Measurements from ENCODE around the gene ARHGEF26. TPM values are rescaled to one million over a fixed set of nuclear protein-coding genes. Genes with fewer than 3 reads are reported as not detected.
A peak's percentile ranks its signal among the peaks of the same experiment; 100 is the strongest.

The ARHGEF26 gene
- total RNA-seq, 2 experiments from 2014 or later = 0.14 to 0.16 TPM

DNA sequence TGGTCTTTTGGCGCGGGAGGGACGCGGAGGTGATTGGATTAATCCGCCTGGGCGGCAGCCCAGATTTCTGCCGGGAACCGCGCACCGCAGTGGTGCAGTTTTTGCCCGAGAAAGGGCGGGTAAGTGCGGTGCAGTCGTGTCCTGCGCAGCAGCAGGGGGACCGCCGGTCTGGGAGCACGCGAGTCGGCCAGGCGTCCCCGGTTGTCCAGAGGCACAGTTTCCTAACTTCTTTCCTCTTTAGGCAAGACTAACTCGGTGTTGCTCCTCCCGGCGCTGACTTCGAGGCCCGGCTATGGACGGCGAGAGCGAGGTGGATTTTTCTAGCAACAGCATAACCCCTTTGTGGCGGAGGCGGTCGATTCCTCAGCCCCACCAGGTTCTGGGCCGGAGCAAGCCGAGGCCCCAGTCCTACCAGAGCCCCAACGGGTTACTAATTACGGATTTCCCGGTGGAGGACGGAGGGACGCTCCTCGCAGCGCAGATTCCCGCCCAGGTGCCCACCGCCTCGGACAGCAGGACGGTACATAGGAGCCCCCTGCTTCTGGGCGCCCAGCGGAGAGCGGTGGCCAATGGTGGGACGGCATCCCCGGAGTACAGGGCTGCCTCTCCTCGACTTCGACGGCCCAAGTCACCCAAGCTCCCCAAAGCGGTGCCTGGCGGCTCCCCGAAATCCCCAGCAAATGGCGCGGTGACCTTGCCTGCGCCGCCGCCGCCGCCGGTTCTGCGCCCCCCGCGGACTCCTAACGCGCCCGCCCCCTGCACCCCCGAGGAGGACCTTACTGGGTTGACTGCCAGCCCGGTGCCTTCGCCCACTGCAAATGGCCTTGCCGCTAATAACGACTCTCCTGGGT, 736 bp downstream of the ARHGEF26 start:
- intact Hi-C loops (cut with DNase I, micrococcal nuclease) = loop anchor here in 1 of 2 experiments (2.0 to 5.0 kb wide), 3 partner anchors 115 to 1750 kb away; partner anchors contain the start of genes DHX36 and GMPS
- ChIA-PET POLR2A (no interaction called here), CTCF (interaction anchor here (1.5 kb wide), 1 partner anchor 22 kb away, joined by 4 read pairs; no protein-coding TSS in a partner anchor)

GRCh38 chr3:154122552-154122911, 1.3 kb downstream of the ARHGEF26 start:
- DNase-seq (no peak), ATAC-seq (no peak)
- peak overlapping the region; percentile 69 for H3K4me3 Mint-ChIP-seq
- POLR2A ChIA-PET = no interaction called here
- peaks cover 54% of the 10 kb centered on the region for H3K27me3 Mint-ChIP-seq
- H3K36me3 Mint-ChIP-seq (ENCODE audit: low read depth) = no peaks in the 10 kb centered on the region
- H3K27ac Mint-ChIP-seq = no peak overlapping the region
- CTCF ChIA-PET = interaction anchor here (0.6 kb wide), 1 partner anchor 19 kb away, joined by 3 read pairs; no protein-coding TSS in a partner anchor
- H3K9me3 Mint-ChIP-seq (ENCODE audit: low read depth) = peaks cover 2% of the 10 kb centered on the region
- intact Hi-C loops (cut with DNase I, micrococcal nuclease) = loop anchor here in 1 of 2 experiments (5.0 kb wide), 2 partner anchors 115 to 1750 kb away; partner anchors contain the start of gene GMPS
- peaks cover 22% of the 10 kb centered on the region for H3K4me1 Mint-ChIP-seq

More for the DNA sequence above, 736 bp downstream of the ARHGEF26 start:
- peak; percentile 45 for ATAC-seq
- H3K36me3 Mint-ChIP-seq (ENCODE audit: low read depth) = no peaks in the 10 kb centered on the region
- peaks cover 60% of the 10 kb centered on the region for H3K27me3 Mint-ChIP-seq
- H3K9me3 Mint-ChIP-seq (ENCODE audit: low read depth) = peaks cover 2% of the 10 kb centered on the region
- peak overlapping the region; percentile 69 for H3K4me3 Mint-ChIP-seq
- peak; percentile 50 for DNase-seq
- H3K27ac Mint-ChIP-seq = no peak overlapping the region
- peaks cover 22% of the 10 kb centered on the region for H3K4me1 Mint-ChIP-seq

- Mint-ChIP-seq H3K27ac (no peak overlapping the region), H3K36me3 (ENCODE audit: low read depth) (no peaks in the 10 kb centered on the region)
These were observed 1.8 kb downstream of the ARHGEF26 start for GRCh38 chr3:154122912-154123559.

DNA sequence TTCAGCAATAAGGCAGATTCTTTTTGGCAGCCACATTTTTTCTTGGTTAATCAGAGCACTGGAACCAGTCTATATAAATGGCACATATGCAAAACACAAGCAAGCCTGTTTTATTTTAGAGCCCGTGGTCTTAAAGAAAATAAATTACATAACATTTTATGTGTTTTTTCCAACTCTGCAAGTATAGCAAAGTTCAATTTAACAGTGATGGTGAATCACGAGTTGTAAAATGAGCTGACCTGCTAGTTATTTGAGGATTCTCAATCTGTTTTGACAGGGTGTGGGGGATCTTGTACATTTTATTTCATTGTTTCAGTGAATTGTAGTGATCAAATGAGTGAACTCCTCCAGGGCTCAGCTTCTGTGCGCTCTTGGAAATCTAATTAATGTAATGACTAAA, 2.7 kb downstream of the ARHGEF26 start:
- Mint-ChIP-seq H3K36me3 (ENCODE audit: low read depth) (no peaks in the 10 kb centered on the region), H3K27me3 (peaks cover 50% of the 10 kb centered on the region), H3K4me1 (peaks cover 22% of the 10 kb centered on the region), H3K9me3 (ENCODE audit: low read depth) (no peaks in the 10 kb centered on the region), H3K27ac (no peak overlapping the region), H3K4me3 (no peak overlapping the region)
- POLR2A ChIA-PET = no interaction called here
- DNase-seq (no peak), ATAC-seq (no peak)
- intact Hi-C loops (cut with DNase I, micrococcal nuclease) = loop anchor here in 1 of 2 experiments (5.0 kb wide), 2 partner anchors 113 to 1748 kb away; partner anchors contain the start of gene GMPS
- CTCF ChIA-PET = interaction anchor here (0.8 kb wide), 1 partner anchor 13 kb away, joined by 3 read pairs; no protein-coding TSS in a partner anchor

More at GRCh38 chr3:154122912-154123559, 1.8 kb downstream of the ARHGEF26 start:
- ChIA-PET POLR2A (no interaction called here), CTCF (interaction anchor here (0.6 kb wide), 1 partner anchor 20 kb away, joined by 3 read pairs; no protein-coding TSS in a partner anchor)
- Mint-ChIP-seq H3K27me3 (peaks cover 51% of the 10 kb centered on the region), H3K4me3 (peak overlapping the region; percentile 69), H3K4me1 (peaks cover 22% of the 10 kb centered on the region), H3K9me3 (ENCODE audit: low read depth) (no peaks in the 10 kb centered on the region)
- intact Hi-C loops (cut with DNase I, micrococcal nuclease) = loop anchor here in 1 of 2 experiments (5.0 kb wide), 2 partner anchors 114 to 1749 kb away; partner anchors contain the start of gene GMPS
- no peak for DNase-seq
- ATAC-seq = no peak

GRCh38 chr3:154125378-154126030, 4.3 kb downstream of the ARHGEF26 start:
- H3K9me3 Mint-ChIP-seq (ENCODE audit: low read depth) = no peaks in the 10 kb centered on the region
- peaks cover 20% of the 10 kb centered on the region for H3K4me1 Mint-ChIP-seq
- ATAC-seq = no peak
- no peak overlapping the region for H3K27ac Mint-ChIP-seq
- no peak overlapping the region for H3K4me3 Mint-ChIP-seq
- ChIA-PET POLR2A (interaction anchor here (0.7 kb wide), 1 partner anchor 1746 kb away, joined by 3 read pairs; no protein-coding TSS in a partner anchor), CTCF (interaction anchor here (0.6 kb wide), 1 partner anchor 57 kb away, joined by 3 read pairs; no protein-coding TSS in a partner anchor)
- DNase-seq = no peak
- H3K36me3 Mint-ChIP-seq (ENCODE audit: low read depth) = no peaks in the 10 kb centered on the region
- intact Hi-C loops (cut with DNase I, micrococcal nuclease) = no loop called here
- peaks cover 37% of the 10 kb centered on the region for H3K27me3 Mint-ChIP-seq

DNA sequence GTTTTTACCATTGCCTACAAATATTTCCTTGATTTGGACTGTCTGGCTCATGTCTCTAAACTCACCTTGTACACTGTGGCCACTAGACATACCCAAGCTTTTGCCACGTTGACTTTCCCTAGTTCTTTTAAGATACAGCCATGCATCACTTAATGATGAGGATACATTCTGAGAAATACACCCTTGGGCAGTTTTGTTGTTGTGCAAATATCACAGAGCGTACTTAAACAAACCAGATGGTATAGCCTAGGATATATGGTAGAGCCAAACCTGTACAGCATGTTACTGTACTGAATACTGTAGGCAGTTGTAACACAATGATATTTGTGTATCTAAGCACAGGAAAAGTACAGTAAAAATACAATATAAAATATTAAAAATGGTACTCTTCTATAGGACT, 5.5 kb downstream of the ARHGEF26 start:
- Mint-ChIP-seq H3K4me3 (no peak overlapping the region), H3K4me1 (peaks cover 11% of the 10 kb centered on the region), H3K27ac (no peak overlapping the region), H3K9me3 (ENCODE audit: low read depth) (no peaks in the 10 kb centered on the region), H3K36me3 (ENCODE audit: low read depth) (no peaks in the 10 kb centered on the region), H3K27me3 (peaks cover 29% of the 10 kb centered on the region)
- no peak for ATAC-seq
- ChIA-PET CTCF (interaction anchor here (1.1 kb wide), 1 partner anchor 24 kb away, joined by 3 read pairs; no protein-coding TSS in a partner anchor), POLR2A (no interaction called here)
- intact Hi-C loops (cut with DNase I, micrococcal nuclease) = no loop called here
- DNase-seq = no peak

DNA sequence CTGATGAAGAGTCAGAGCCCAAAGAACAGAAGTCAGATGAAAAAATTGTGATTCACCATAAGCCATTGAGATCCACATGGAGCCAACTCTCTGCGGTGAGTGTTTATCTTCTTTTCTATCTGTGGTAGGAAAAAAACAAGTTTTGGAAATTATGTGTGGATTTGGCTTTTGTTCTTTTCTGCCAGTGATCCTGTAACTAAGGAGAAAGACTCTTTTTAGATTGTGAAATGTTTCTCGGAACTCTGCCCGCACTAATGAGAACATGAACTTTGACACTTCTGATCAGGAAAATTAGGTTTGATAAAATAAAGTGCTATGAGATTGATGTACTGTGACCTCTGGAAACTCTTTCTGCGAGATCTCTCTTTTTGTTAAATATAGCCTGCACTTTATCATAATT, 8.4 kb downstream of the ARHGEF26 start:
- DNase-seq (no peak), ATAC-seq (no peak)
- Mint-ChIP-seq H3K36me3 (ENCODE audit: low read depth) (no peaks in the 10 kb centered on the region), H3K27me3 (peaks cover 10% of the 10 kb centered on the region), H3K4me3 (no peak overlapping the region), H3K9me3 (ENCODE audit: low read depth) (no peaks in the 10 kb centered on the region), H3K27ac (no peak overlapping the region), H3K4me1 (no peaks in the 10 kb centered on the region)
- POLR2A ChIA-PET = no interaction called here
- intact Hi-C loops (cut with DNase I, micrococcal nuclease) = no loop called here
- CTCF ChIA-PET = no interaction called here

- DNase-seq (no peak), ATAC-seq (no peak)
- Mint-ChIP-seq H3K27ac (no peak overlapping the region), H3K36me3 (ENCODE audit: low read depth) (no peaks in the 10 kb centered on the region), H3K4me1 (no peaks in the 10 kb centered on the region), H3K4me3 (no peak overlapping the region), H3K9me3 (ENCODE audit: low read depth) (no peaks in the 10 kb centered on the region), H3K27me3 (peaks cover 9% of the 10 kb centered on the region)
- ChIA-PET POLR2A (no interaction called here), CTCF (no interaction called here)
- intact Hi-C loops (cut with DNase I, micrococcal nuclease) = no loop called here
These were observed 9.3 kb downstream of the ARHGEF26 start for GRCh38 chr3:154130540-154130939.

DNA sequence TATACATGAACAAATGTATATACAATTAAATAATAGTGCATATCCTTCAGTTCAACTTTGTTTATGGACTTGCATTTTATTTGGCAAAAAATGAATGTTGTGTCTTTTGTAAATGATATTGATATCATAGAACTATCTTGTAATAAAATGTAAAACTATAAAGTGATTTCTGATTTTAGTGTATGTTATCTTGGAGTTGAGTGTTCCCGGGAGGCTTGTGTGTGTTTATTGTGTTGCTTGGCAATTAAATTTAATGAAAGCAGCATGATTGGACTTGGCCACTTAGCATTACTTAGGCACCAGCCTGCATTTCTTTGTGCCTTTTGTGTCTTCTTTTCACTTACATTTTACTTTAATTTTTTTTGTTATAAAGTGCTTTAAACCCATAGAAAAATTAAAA, 10.6 kb downstream of the ARHGEF26 start:
- DNase-seq (no peak), ATAC-seq (no peak)
- Mint-ChIP-seq H3K27ac (no peak overlapping the region), H3K36me3 (ENCODE audit: low read depth) (no peaks in the 10 kb centered on the region), H3K4me3 (no peak overlapping the region), H3K4me1 (no peaks in the 10 kb centered on the region), H3K27me3 (peaks cover 10% of the 10 kb centered on the region), H3K9me3 (ENCODE audit: low read depth) (no peaks in the 10 kb centered on the region)
- CTCF ChIA-PET = no interaction called here
- POLR2A ChIA-PET = no interaction called here
- intact Hi-C loops (cut with DNase I, micrococcal nuclease) = no loop called here

- no peaks in the 10 kb centered on the region for H3K36me3 Mint-ChIP-seq (ENCODE audit: low read depth)
- H3K4me3 Mint-ChIP-seq = no peak overlapping the region
- ChIA-PET POLR2A (no interaction called here), CTCF (no interaction called here)
- intact Hi-C loops (cut with DNase I, micrococcal nuclease) = no loop called here
- H3K4me1 Mint-ChIP-seq = no peaks in the 10 kb centered on the region
- H3K27me3 Mint-ChIP-seq = peaks cover 10% of the 10 kb centered on the region
- DNase-seq = no peak
- no peaks in the 10 kb centered on the region for H3K9me3 Mint-ChIP-seq (ENCODE audit: low read depth)
- no peak for ATAC-seq
- H3K27ac Mint-ChIP-seq = no peak overlapping the region
These were observed 11.7 kb downstream of the ARHGEF26 start for GRCh38 chr3:154132777-154133375.
